ENCODE results near the gene TMEM42. TPM values are rescaled to one million over a fixed set of nuclear protein-coding genes. Genes with fewer than 3 reads are reported as not detected.

TMEM42 gene
- total RNA-seq, 3 donors from 2014 or later: 12.8 to 28.6 (median 20.3) TPM

- DNase-seq (ENCODE audit: low spot score in 2 of 2): no peak
- intact Hi-C loops (cut with DNase I; ENCODE audit: low total_unique reads): no loop called here
- H3K27ac ChIP-seq: no peak overlapping the region
- H3K36me3 ChIP-seq: no peaks in the 10 kb centered on the region
- no peak overlapping the region for H3K4me3 ChIP-seq
- H3K27me3 ChIP-seq: no peaks in the 10 kb centered on the region
- no peak for TF ChIP-seq POLR2A (IDR thresholded peaks at IDR 0.05)
- no peaks in the 10 kb centered on the region for H3K9me3 ChIP-seq
- H3K4me1 ChIP-seq: no peaks in the 10 kb centered on the region
These were observed 29.1 kb downstream of the TMEM42 start for GRCh38 chr3:44890852-44891251.

DNA sequence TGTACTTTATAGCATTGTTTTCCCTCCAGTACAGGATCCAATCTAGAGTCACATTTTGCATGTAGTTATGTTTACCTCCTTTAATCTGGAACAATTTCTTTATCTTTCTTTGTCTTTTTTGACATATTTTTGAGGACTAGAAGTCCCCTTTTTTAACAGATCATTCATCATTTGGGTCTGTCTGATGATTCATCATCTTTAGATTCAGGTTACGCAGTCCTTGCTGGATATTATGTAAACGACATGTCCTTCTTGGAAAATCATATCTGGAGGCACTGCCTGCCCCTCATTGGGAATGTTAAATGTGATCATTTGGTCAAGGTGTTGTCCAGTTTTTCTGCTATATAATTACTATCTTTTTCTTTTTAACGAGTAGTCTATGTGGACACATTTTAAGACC, 31.0 kb downstream of the TMEM42 start:
- Histone ChIP-seq H3K27me3 (no peaks in the 10 kb centered on the region), H3K9me3 (no peaks in the 10 kb centered on the region), H3K36me3 (no peaks in the 10 kb centered on the region), H3K4me1 (no peaks in the 10 kb centered on the region), H3K27ac (no peak overlapping the region), H3K4me3 (no peak overlapping the region)
- no peak for DNase-seq (ENCODE audit: low spot score in 2 of 2)
- intact Hi-C loops (cut with DNase I; ENCODE audit: low total_unique reads): no loop called here
- TF ChIP-seq POLR2A (IDR thresholded peaks at IDR 0.05) (no peak), POLR2AphosphoS5 (IDR thresholded peaks at IDR 0.05) (no peak)
- TF ChIP-seq, protein P1, sequence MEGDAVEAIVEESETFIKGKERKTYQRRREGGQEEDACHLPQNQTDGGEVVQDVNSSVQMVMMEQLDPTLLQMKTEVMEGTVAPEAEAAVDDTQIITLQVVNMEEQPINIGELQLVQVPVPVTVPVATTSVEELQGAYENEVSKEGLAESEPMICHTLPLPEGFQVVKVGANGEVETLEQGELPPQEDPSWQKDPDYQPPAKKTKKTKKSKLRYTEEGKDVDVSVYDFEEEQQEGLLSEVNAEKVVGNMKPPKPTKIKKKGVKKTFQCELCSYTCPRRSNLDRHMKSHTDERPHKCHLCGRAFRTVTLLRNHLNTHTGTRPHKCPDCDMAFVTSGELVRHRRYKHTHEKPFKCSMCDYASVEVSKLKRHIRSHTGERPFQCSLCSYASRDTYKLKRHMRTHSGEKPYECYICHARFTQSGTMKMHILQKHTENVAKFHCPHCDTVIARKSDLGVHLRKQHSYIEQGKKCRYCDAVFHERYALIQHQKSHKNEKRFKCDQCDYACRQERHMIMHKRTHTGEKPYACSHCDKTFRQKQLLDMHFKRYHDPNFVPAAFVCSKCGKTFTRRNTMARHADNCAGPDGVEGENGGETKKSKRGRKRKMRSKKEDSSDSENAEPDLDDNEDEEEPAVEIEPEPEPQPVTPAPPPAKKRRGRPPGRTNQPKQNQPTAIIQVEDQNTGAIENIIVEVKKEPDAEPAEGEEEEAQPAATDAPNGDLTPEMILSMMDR (IDR thresholded peaks at IDR 0.05): no peak

DNA sequence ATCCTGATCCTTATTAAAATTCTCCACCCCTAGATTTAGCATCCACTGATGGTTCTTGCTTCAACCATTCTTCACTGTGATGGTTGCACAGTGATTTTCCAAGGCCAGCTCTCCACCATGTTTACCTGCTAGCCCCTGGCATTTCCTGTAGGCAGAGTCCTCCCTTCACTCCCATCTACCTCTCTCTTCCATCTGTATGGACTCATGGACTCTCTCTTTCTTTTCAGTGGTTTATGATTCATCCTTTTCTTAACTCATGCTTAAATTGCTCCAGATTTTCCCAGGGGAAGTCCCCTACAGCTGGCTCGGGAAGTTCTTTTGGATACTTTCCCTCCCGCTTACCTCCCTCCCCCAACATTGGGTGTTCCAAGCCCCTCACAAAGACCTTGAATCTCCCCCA, 31.4 kb downstream of the TMEM42 start:
- H3K4me3 ChIP-seq: no peak overlapping the region
- DNase-seq (ENCODE audit: low spot score in 2 of 2): no peak
- no peaks in the 10 kb centered on the region for H3K4me1 ChIP-seq
- TF ChIP-seq POLR2AphosphoS5 (IDR thresholded peaks at IDR 0.05) (no peak), POLR2A (IDR thresholded peaks at IDR 0.05) (no peak)
- TF ChIP-seq, protein P1 (IDR thresholded peaks at IDR 0.05): no peak
- H3K27ac ChIP-seq: no peak overlapping the region
- intact Hi-C loops (cut with DNase I; ENCODE audit: low total_unique reads): no loop called here
- no peaks in the 10 kb centered on the region for H3K27me3 ChIP-seq
- H3K36me3 ChIP-seq: no peaks in the 10 kb centered on the region
- H3K9me3 ChIP-seq: no peaks in the 10 kb centered on the region

- intact Hi-C loops (cut with DNase I; ENCODE audit: low total_unique reads): no loop called here
- TF ChIP-seq POLR2A (IDR thresholded peaks at IDR 0.05): no peak
- TF ChIP-seq, protein P1 (IDR thresholded peaks at IDR 0.05): no peak
- no peak for TF ChIP-seq POLR2AphosphoS5 (IDR thresholded peaks at IDR 0.05)
- no peaks in the 10 kb centered on the region for H3K27me3 ChIP-seq
These were observed 32.8 kb downstream of the TMEM42 start for GRCh38 chr3:44894485-44894884.

GRCh38 chr3:44896440-44896839, 34.7 kb downstream of the TMEM42 start:
- Histone ChIP-seq H3K36me3 (no peaks in the 10 kb centered on the region), H3K4me1 (no peaks in the 10 kb centered on the region), H3K27ac (no peak overlapping the region), H3K27me3 (peaks cover 0 to 5% of the 10 kb centered on the region in 2 donors), H3K9me3 (no peaks in the 10 kb centered on the region), H3K4me3 (no peak overlapping the region)
- no peak for DNase-seq (ENCODE audit: low spot score in 2 of 2)
- TF ChIP-seq POLR2A (IDR thresholded peaks at IDR 0.05) (no peak), POLR2AphosphoS5 (IDR thresholded peaks at IDR 0.05) (no peak)
- TF ChIP-seq, protein P1 (IDR thresholded peaks at IDR 0.05): no peak
- intact Hi-C loops (cut with DNase I; ENCODE audit: low total_unique reads): no loop called here

More at GRCh38 chr3:44894485-44894884, 32.8 kb downstream of the TMEM42 start:
- Histone ChIP-seq H3K36me3 (no peaks in the 10 kb centered on the region), H3K27ac (no peak overlapping the region), H3K9me3 (no peaks in the 10 kb centered on the region), H3K4me3 (no peak overlapping the region), H3K4me1 (no peaks in the 10 kb centered on the region)
- no peak for DNase-seq (ENCODE audit: low spot score in 2 of 2)

Measured in breast epithelium (tissue), 4 donors.